Endothelial cell of umbilical vein (primary cell): Measurements from ENCODE around the gene EPAS1. TPM values are rescaled to one million over a fixed set of nuclear protein-coding genes. Genes with fewer than 3 reads are reported as not detected.

Experiments
- BruUV-seq: library from RNA; stranded (reverse); fragments of 400-500 nt; replicated peaks from 2 replicates; lab custom pipeline; 2021; lab: Mats Ljungman, UMichigan
- CTCF ChIA-PET: fragments of 300-600, 350-600 bp; sonication (Branson Sonifier 250); formaldehyde crosslinking; loops from one replicate; lab custom pipeline; 2021; ENCODE audit warnings: antibody characterized with exemption, inconsistent platforms; lab: Charles Lee
- POLR2A ChIA-PET: fragments of 300-600, 350-600 bp; sonication (Branson Sonifier 250); formaldehyde crosslinking; loops from one replicate; lab custom pipeline; 2021; ENCODE audit warnings: antibody characterized with exemption, inconsistent platforms; lab: Charles Lee
- DNase-seq: peaks from one replicate; pipeline ENCODE4 v3.0.0-alpha.2; 2011; ENCODE audit warnings: low read depth, low spot score
- FAIRE-seq: peaks from 2 replicates; lab custom pipeline; 2011; peaks lifted over from hg19 to GRCh38; lab: Jason Lieb, UNC
- H2AFZ ChIP-seq: 2 replicates; pipeline ENCODE4 v1.6.0; 2012; ENCODE audit warnings: low read depth, low read length, control low read depth, inconsistent platforms
- H3K27ac ChIP-seq: 2 replicates; pipeline ENCODE4 v1.5.1; 2011; ENCODE audit warnings: low read depth, mild to moderate bottlenecking, control low read depth, low read length, moderate library complexity; ENCODE audit not compliant: insufficient read depth
- H3K27me3 ChIP-seq, 2 experiments: 2 replicates each; pipeline versions ENCODE4 v1.6.0 to v1.6.1; 2011; ENCODE audit warnings: low read length in 2 of 2, mixed read lengths in 1 of 2; ENCODE audit not compliant: control insufficient read depth in 2 of 2, insufficient read depth in 2 of 2
- H3K36me3 ChIP-seq, 2 experiments: 2 replicates in 1 of 2; 3 replicates in 1 of 2; pipeline ENCODE4 v1.5.1; 2011; ENCODE audit warnings: low read length in 2 of 2, mild to moderate bottlenecking in 1 of 2, moderate library complexity in 1 of 2; ENCODE audit not compliant: control insufficient read depth in 2 of 2, insufficient read depth in 2 of 2; ENCODE audit errors: extremely low read depth in 1 of 2
- H3K4me1 ChIP-seq: 3 replicates; pipeline ENCODE4 v1.5.1; 2011; ENCODE audit warnings: mild to moderate bottlenecking, low read length; ENCODE audit not compliant: control insufficient read depth, insufficient read depth; ENCODE audit errors: extremely low read depth
- H3K4me2 ChIP-seq: 2 replicates; pipeline ENCODE4 v1.6.1; 2011; ENCODE audit warnings: low read length, control low read depth, mixed read lengths; ENCODE audit not compliant: insufficient read depth
- H3K4me3 ChIP-seq, 3 experiments: fragments of 200-600 bp in 1 of 3; sonication (generic), shearing (Covaris generic) in 1 of 3; replicated peaks in 1 of 3; 2 replicates each; pipeline ENCODE4 v1.5.1; 2011 to 2016; ENCODE audit warnings: control low read depth in 3 of 3, low read length in 3 of 3, mild to moderate bottlenecking in 2 of 3, inconsistent platforms in 1 of 3, low read depth in 1 of 3, moderate library complexity in 1 of 3; ENCODE audit not compliant: insufficient read depth in 1 of 3
- H3K79me2 ChIP-seq: 2 replicates; pipeline ENCODE4 v1.6.0; 2012; ENCODE audit warnings: low read length, inconsistent platforms; ENCODE audit not compliant: control insufficient read depth, insufficient read depth
- H3K9ac ChIP-seq: replicated peaks from 2 replicates; pipeline ENCODE3; 2011; ENCODE audit warnings: low read length, control low read depth; ENCODE audit not compliant: insufficient read depth; ENCODE audit errors: extremely low read depth
- H3K9me1 ChIP-seq: replicated peaks from 3 replicates; pipeline ENCODE4 v1.6.0; 2011; ENCODE audit warnings: mild to moderate bottlenecking, low read length; ENCODE audit not compliant: control insufficient read depth, insufficient read depth; ENCODE audit errors: extremely low read depth
- H3K9me3 ChIP-seq: replicated peaks from 2 replicates; pipeline ENCODE4 v1.5.1; 2012; ENCODE audit warnings: low read length, inconsistent platforms; ENCODE audit not compliant: control insufficient read depth, insufficient read depth
- H4K20me1 ChIP-seq: replicated peaks from 2 replicates; pipeline ENCODE3; 2011; ENCODE audit warnings: mild to moderate bottlenecking, low read length; ENCODE audit not compliant: control insufficient read depth, insufficient read depth; ENCODE audit errors: extremely low read depth
- CTCF ChIP-seq, 2 donors: IDR thresholded peaks; 1 replicate in 1 of 2; 2 replicates in 1 of 2; pipeline ENCODE4 v1.5.1; 2011; ENCODE audit warnings: low read length in 2 of 2, mild to moderate bottlenecking in 2 of 2, moderate library complexity in 2 of 2, control low read depth in 1 of 2, inconsistent platforms in 1 of 2, low read depth in 1 of 2; ENCODE audit not compliant: insufficient read depth in 1 of 2; ENCODE audit errors: extremely low read depth in 1 of 2
- EZH2 ChIP-seq: IDR thresholded peaks from 2 replicates; pipeline ENCODE4 v1.6.1; 2012; ENCODE audit warnings: borderline replicate concordance, low read depth, mild to moderate bottlenecking, moderate library complexity, low read length, inconsistent platforms; ENCODE audit not compliant: severe bottlenecking
- FOS ChIP-seq: IDR thresholded peaks from 2 replicates; pipeline ENCODE4 v1.6.1; 2011; ENCODE audit warnings: mild to moderate bottlenecking, low read length, moderate library complexity, borderline replicate concordance; ENCODE audit not compliant: insufficient read depth
- GATA2 ChIP-seq: IDR thresholded peaks from 2 replicates; pipeline ENCODE4 v1.7.0; 2011; ENCODE audit warnings: low read depth, mild to moderate bottlenecking, moderate library complexity, mixed read lengths, low read length; ENCODE audit not compliant: insufficient read length, insufficient read depth
- JUN ChIP-seq: IDR thresholded peaks from 2 replicates; pipeline ENCODE4 v1.6.1; 2011; ENCODE audit warnings: borderline replicate concordance, low read depth; ENCODE audit not compliant: insufficient read length, insufficient read depth
- MAX ChIP-seq: IDR thresholded peaks from 2 replicates; pipeline ENCODE4 v1.6.1; 2011; ENCODE audit not compliant: insufficient read depth, insufficient read length
- MYC ChIP-seq: IDR thresholded peaks from one replicate; pipeline ENCODE4 v1.6.1; 2011; ENCODE audit warnings: mild to moderate bottlenecking, low read depth, low read length
- POLR2A ChIP-seq: IDR thresholded peaks from 2 replicates; pipeline ENCODE4 v1.6.1; 2012; ENCODE audit warnings: low read depth, mild to moderate bottlenecking, control low read depth, low read length
- POLR2AphosphoS5 ChIP-seq: IDR thresholded peaks from 2 replicates; pipeline ENCODE4 v1.6.1; 2012; ENCODE audit warnings: low read depth, mild to moderate bottlenecking, control low read depth, low read length, moderate library complexity; ENCODE audit not compliant: insufficient read depth
- dilution Hi-C: fragments of 300-500 bp; cut with MboI; formaldehyde crosslinking; loops from one replicate; pipeline ENCODE4 v1.15.0; 2019; ENCODE audit warnings: low sequenced_read_pairs; ENCODE audit not compliant: extremely low pct_ligation_motif_present
- intact Hi-C: fragments of 100-400 bp; cut with micrococcal nuclease; formaldehyde crosslinking; loops from one replicate; pipeline ENCODE4 v1.10.0; 2022
- polyA plus RNA-seq, 4 experiments: library from polyadenylated mRNA; depleted of rRNA in 3 of 4; stranded (reverse) in 3 of 4; unstranded in 1 of 4; fragments of >200 nt; gene quantifications; 2 replicates each; pipeline versions ENCODE4 v1.2.1 to v1.2.3, GENCODE V29; 2011 to 2012; ENCODE audit warnings: missing spikeins in 1 of 4
- total RNA-seq: library from RNA; stranded (reverse); gene quantifications from 2 replicates; pipeline ENCODE4 v1.2.3, GENCODE V29; 2021

EPAS1 gene
- total and polyA plus RNA-seq, 2 donors (not counting 3 experiments of a cell fraction or from before 2014, with no cell fraction given) = 229 to 374 TPM

DNA sequence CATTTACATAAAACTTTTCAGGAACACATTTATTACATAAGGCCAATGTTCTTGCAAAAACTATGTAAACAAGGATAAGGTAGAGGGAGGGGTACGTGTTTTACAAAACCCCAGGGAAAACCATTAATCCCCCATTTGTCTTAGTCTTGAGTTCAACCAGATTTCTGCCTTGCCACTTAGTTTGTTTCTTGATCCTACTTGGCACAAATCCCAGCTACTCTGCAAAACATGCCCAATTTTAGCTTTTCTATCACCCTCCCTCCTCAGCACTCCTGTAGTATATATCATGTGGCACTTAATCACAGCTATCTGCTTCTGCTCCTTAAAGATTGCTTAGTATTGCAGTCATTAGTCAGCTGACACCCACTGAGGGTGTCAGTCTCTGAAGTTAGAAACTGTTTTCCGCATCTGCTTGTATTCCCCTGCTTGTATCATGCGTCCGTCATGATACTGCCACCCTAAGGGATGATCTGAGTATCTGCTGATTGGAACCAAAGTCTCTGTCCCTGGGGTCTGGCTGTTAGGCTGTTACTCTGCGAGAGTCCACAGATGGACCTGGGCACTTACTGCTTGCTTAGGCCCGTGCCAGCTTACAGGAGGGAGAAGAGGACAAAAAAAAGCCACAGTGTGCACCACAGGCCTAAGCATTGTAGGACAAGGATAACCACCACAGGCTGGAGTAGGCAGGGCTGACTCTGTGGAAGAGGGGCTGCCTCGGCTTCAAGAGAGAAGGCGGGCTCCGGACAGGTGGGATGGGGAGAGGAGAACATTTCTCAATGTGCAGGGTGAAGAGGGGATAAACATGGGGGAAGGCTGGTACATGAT, 82.2 kb downstream of the EPAS1 start:
- Histone ChIP-seq H3K27me3 (no peaks in the 10 kb centered on the region), H3K4me1 (no peaks in the 10 kb centered on the region), H3K4me3 (no peak overlapping the region), H3K27ac (no peak overlapping the region), H3K9ac (no peak overlapping the region), H3K36me3 (peaks cover 42 to 86% of the 10 kb centered on the region in 2 experiments), H3K79me2 (no peaks in the 10 kb centered on the region), H4K20me1 (no peaks in the 10 kb centered on the region), H3K9me1 (no peaks in the 10 kb centered on the region), H2AFZ (no peak overlapping the region), H3K9me3 (no peaks in the 10 kb centered on the region), H3K4me2 (no peak overlapping the region)
- dilution Hi-C loops (no loop called here), intact Hi-C loops (no loop called here)
- FAIRE-seq = no peak
- POLR2A ChIA-PET = no interaction called here
- no peak for DNase-seq
- CTCF ChIA-PET = interaction anchor here (1.4 to 2.0 kb wide), 2 partner anchors 13 to 369 kb away, joined by 5 to 6 read pairs; no protein-coding TSS in a partner anchor
- no TSS peak for BruUV-seq
- TF ChIP-seq GATA2 (no peak), POLR2AphosphoS5 (no peak), MAX (no peak), FOS (no peak), EZH2 (no peak), JUN (no peak), MYC (no peak), POLR2A (no peak), CTCF (IDR thresholded peaks at IDR 0.05; ENCODE audit: extremely low read depth in 1 of 2, insufficient read depth in 1 of 2, low read depth in 1 of 2, low read length in 2 of 2) (no peak)
